HG02938 (cell line): ENCODE measurements around the gene OOSP1.
"Not testable (repeated sequence)": the region's sequence is repeated elsewhere in the genome, so short reads cannot be mapped to it uniquely, and the experiment has no call there.

ENCODE experiments used
- ATAC-seq: cut with Tn5 transposase; IDR thresholded peaks from one replicate; pipeline ENCODE4 v1.9.1; 2021; ENCODE audit warnings: mild to moderate bottlenecking, moderate library complexity; ENCODE audit not compliant: unreplicated experiment

Gene OOSP1, protein sequence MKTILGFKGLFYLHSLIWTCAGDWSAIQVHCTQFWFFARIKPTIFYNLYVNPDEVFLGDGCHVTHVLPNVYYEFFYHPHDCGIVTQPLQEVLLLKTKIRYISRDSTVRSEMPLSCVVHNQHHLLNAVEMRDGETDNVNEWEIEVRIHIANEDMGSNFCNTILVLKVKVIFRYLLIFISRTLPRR

GRCh38 chr11:59938132-59938531 lies at the start of gene OOSP1:
Gene OOSP1, plus strand, starts transcription at chr11:59938432. Its CDS starts 23 bp downstream, at chr11:59938455.
- ATAC-seq = no peak

DNA sequence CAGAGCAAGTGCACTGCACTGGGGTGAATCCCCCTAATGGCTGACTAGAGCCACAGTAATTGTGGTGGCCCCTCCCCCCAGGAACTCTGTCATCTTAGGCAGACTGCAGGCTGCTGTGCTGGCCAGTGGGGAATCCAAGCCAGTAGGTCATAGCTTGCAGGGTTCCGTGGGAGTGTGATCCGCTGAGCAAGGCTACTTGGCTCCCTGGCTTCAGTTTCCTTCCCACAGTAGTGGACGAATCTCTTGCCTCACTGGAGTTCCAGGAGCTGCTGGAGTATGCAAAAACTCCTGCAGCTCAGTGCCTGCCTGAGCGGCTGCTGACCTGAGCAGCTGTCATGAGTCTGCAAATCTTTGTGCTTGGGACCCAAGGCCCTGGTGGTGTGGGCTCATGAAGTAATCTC lies 46.5 kb upstream of the OOSP1 start:
- ATAC-seq = no peak

DNA sequence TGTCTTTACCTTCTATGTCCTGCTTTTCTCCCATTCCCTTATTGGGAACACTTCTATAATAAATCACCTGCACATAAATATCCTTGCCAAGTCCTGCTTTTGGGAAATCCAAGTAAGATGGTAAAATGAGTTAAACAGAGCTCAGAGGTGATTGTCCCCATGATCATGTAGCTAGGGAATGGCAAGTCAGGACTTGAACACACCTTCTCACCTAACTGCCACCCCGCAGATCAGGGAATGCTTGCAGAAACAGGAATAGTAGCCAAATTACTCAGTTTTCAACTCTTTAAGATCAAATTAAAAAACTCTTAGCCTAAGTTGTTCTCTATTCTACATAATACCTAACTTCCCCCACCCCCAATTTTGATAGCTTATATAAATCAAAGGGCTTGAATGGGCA lies 43.6 kb upstream of the OOSP1 start:
- no peak for ATAC-seq

GRCh38 chr11:59898046-59898445 lies 40.2 kb upstream of the OOSP1 start:
- ATAC-seq = no peak

GRCh38 chr11:59898650-59899049 lies 39.6 kb upstream of the OOSP1 start:
- no peak for ATAC-seq

DNA sequence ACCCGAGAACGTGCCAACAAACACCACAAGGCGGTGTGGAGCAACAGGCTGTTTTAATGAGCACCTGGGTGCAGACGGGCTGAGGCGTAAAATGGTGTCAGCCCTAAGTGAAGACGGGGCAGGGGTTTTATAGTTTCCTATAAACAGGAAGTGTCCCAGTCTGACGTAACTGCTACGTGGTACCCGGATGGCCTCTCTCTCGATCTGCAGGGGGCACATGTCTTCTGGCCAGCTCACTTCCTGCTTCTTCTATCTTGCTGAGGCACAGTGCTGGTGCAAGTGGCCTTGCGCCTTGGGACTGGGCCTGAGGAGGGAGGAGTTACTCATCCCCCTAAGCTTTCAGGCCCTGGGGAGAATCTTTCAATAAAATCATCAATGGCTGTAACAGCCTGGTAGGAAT lies 38.7 kb upstream of the OOSP1 start:
- no peak for ATAC-seq

GRCh38 chr11:59900366-59901126 lies 37.7 kb upstream of the OOSP1 start:
- no peak for ATAC-seq

DNA sequence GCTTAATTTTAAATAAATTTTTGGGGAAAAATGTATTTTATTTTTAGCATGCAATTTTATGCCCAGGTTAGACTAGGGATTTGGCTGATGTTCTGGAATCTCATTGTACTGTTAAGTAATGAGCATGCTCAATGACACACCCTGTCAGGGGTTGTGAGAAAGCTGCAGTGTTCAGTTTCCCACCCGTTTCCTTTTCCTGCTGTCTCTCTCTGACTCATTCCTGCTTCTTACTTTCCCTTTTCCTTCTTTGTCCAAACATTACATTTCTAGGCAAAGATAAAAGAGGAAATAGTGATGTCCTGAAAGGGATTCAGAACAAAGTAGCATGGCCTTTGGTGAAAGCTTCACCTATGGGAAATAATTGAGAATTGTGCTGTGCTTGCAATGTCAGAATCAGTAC lies 36.9 kb upstream of the OOSP1 start:
- ATAC-seq = no peak

GRCh38 chr11:59903569-59903968 lies 34.7 kb upstream of the OOSP1 start:
- not testable (repeated sequence) for ATAC-seq

GRCh38 chr11:59918480-59918879 lies 19.8 kb upstream of the OOSP1 start:
- no peak for ATAC-seq

DNA sequence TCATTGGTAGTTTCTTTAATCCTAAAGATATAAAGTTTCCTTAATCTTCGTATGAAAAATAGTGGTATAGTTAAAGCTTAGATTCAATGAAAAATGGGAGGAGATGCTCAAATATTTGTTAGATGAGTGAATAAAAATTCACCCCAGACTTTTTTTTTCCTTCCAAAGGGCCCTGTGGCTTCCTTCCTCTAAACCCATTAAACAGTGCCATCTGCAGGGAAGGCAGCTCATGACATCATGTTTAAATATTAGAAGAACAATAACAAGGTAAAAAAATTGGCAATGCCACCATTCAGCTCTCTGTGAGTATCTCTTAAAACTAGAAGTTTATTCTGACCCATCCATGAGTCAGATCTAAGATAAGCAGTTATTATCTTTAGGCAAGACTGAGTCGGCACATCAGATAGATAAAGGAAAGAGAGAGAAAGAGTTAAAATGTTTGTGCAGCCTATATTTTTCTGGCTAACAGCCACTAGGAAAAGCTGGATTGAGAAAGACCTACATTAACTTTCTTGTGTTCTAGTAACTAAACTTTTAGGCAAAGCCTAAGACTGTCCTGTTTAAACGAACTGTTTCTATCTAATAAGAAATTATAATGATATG lies 19.1 kb upstream of the OOSP1 start:
- ATAC-seq = no peak

GRCh38 chr11:59923813-59924212 lies 14.4 kb upstream of the OOSP1 start:
- ATAC-seq = no peak

DNA sequence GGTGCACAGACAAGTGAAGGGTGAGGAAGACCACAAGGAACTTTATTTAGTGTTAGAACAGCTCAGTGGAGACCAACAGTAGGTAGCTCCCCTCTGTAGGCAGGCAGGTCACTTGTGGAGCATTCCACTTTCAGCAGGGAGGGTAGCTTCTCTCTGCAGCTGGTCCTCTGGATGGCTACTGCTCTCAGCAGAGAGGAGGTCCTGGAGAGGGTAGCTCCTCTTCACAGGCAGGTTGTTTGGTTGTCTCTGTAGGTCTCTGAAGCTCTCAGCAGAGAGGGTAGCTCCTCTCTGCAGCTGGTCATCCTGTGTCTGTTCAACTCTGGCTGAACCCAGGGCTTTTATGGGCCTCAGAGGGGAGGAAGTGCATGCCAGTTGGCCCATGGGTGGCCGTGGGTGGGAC lies 6.5 kb upstream of the OOSP1 start:
- ATAC-seq = no peak

- ATAC-seq = no peak
Observed at GRCh38 chr11:59938718-59939117, 486 bp downstream of the OOSP1 start.

- ATAC-seq = no peak
Observed at GRCh38 chr11:59939482-59939881, 1.2 kb downstream of the OOSP1 start.

DNA sequence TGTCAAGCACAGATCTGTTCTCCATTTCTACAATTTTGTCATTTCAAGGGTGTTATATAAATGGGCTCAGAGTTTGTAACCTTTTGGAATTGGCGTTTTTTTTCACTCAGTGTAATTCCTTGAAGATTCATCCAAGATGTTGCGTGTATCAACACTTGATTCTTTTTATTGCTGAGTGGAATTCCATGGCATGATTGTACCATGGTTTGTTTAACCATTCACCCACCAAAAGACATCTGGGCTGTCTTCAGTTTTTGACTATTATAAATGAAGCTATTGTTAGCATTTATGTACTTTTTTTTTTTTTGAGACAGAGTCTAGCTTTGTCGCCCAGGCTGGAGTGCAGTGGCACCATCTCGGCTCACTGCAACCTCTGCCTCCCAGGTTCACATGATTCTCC lies 2.9 kb downstream of the OOSP1 start:
- no peak for ATAC-seq

GRCh38 chr11:59943997-59944714 lies 5.9 kb downstream of the OOSP1 start:
- ATAC-seq = no peak

DNA sequence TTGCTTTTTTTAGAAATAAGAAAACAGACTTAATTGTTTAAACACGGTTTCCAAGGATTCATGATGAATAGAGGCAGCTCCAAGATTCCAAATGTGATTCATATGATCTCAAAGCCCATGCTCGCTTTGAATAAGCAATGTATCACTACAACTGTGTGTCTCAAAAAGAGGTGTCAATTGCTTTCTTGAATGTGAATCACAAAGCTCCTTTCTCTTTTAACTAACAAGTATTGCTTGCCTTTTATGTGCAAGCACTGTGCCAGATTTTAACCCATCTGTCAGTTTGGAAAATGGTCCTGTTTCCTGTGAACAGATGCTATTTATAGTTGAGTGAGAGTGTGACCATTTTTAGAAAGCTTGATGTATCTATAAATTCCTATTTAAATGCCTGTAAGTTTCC lies 6.5 kb downstream of the OOSP1 start:
- no peak for ATAC-seq

- no peak for ATAC-seq
Observed at GRCh38 chr11:59953463-59954218, 15.4 kb downstream of the OOSP1 start.

- no peak for ATAC-seq
Observed at GRCh38 chr11:59954219-59954847, 16.1 kb downstream of the OOSP1 start.
